H1 (cell line): ENCODE measurements around the gene VWA3B. TPM values are rescaled to one million over a fixed set of nuclear protein-coding genes. Genes with fewer than 3 reads are reported as not detected.

Experiments used
- CTCF ChIA-PET: fragments of 300-600 bp; sonication (Branson Sonifier 250); formaldehyde crosslinking; loops from one replicate; lab custom pipeline; 2021; ENCODE audit not compliant: partially characterized antibody; lab: Charles Lee
- POLR2A ChIA-PET: fragments of 300-600 bp; sonication (Branson Sonifier 250); formaldehyde crosslinking; loops from one replicate; lab custom pipeline; 2021; ENCODE audit warnings: inconsistent platforms; ENCODE audit not compliant: partially characterized antibody; lab: Charles Lee
- DNase-seq, 2 experiments: peaks; one replicate each; pipeline versions ENCODE4 v3.0.0 to v3.0.0-alpha.2; 2010 to 2022; ENCODE audit warnings: low spot score in 2 of 2, low read depth in 1 of 2, mixed read lengths in 1 of 2
- FAIRE-seq: peaks from 2 replicates; lab custom pipeline; 2011; peaks lifted over from hg19 to GRCh38; lab: Jason Lieb, UNC
- H2AFZ ChIP-seq: 2 replicates; pipeline ENCODE4 v1.8.1; 2012; ENCODE audit warnings: low read length, inconsistent platforms
- H2AK5ac ChIP-seq: 2 replicates; pipeline ENCODE4 v1.6.1; 2013; ENCODE audit warnings: low read depth, low read length
- H2BK120ac ChIP-seq: replicated peaks from 2 replicates; pipeline ENCODE3; 2013; ENCODE audit warnings: low read depth, low read length, inconsistent platforms
- H2BK12ac ChIP-seq: 2 replicates; pipeline ENCODE4 v1.6.1; 2013; ENCODE audit warnings: low read depth, low read length
- H2BK15ac ChIP-seq: 2 replicates; pipeline ENCODE4 v1.6.1; 2013; ENCODE audit warnings: low read length
- H2BK20ac ChIP-seq: 2 replicates; pipeline ENCODE4 v1.6.1; 2013; ENCODE audit warnings: low read length
- H2BK5ac ChIP-seq: 2 replicates; pipeline ENCODE4 v1.6.1; 2013; ENCODE audit warnings: low read depth, low read length
- H3K14ac ChIP-seq: 2 replicates; pipeline ENCODE4 v1.6.1; 2013; ENCODE audit warnings: inconsistent platforms; ENCODE audit not compliant: insufficient read length
- H3K18ac ChIP-seq: 2 replicates; pipeline ENCODE4 v1.6.1; 2013; ENCODE audit warnings: low read length; ENCODE audit errors: extremely low read depth
- H3K23ac ChIP-seq: 2 replicates; pipeline ENCODE4 v1.6.1; 2013; ENCODE audit warnings: inconsistent platforms; ENCODE audit not compliant: insufficient read length
- H3K23me2 ChIP-seq: 2 replicates; pipeline ENCODE4 v1.6.1; 2013; ENCODE audit warnings: low read depth, low read length
- H3K27ac ChIP-seq: 2 replicates; pipeline ENCODE4 v1.6.1; 2011; ENCODE audit warnings: low read depth, low read length, inconsistent platforms
- H3K27me3 ChIP-seq, 4 experiments: replicated peaks in 1 of 4; 1 replicate in 1 of 4; 2 replicates in 3 of 4; pipeline versions ENCODE4 v1.6.1 to v1.8.1; 2011 to 2013; ENCODE audit warnings: low read length in 3 of 4, mild to moderate bottlenecking in 3 of 4, inconsistent platforms in 2 of 4, mixed read lengths in 2 of 4, moderate library complexity in 1 of 4; ENCODE audit not compliant: control insufficient read depth in 3 of 4, insufficient read depth in 3 of 4; ENCODE audit errors: extremely low read depth in 1 of 4
- H3K36me3 ChIP-seq, 4 experiments: 2 replicates each; pipeline versions ENCODE4 v1.6.1 to v1.8.1; 2011 to 2013; ENCODE audit warnings: mild to moderate bottlenecking in 4 of 4, low read length in 3 of 4, moderate library complexity in 2 of 4, control low read depth in 1 of 4, inconsistent platforms in 1 of 4; ENCODE audit not compliant: insufficient read depth in 4 of 4, control insufficient read depth in 2 of 4
- H3K4ac ChIP-seq: replicated peaks from 2 replicates; pipeline ENCODE3; 2013; ENCODE audit warnings: low read length, low read depth, mixed read lengths, inconsistent platforms; ENCODE audit not compliant: insufficient read length
- H3K4me1 ChIP-seq, 4 experiments: replicated peaks in 1 of 4; 1 replicate in 1 of 4; 2 replicates in 3 of 4; pipeline versions ENCODE4 v1.6.1 to v1.8.1; 2011 to 2013; ENCODE audit warnings: low read length in 3 of 4, inconsistent platforms in 2 of 4, mixed read lengths in 1 of 4; ENCODE audit not compliant: insufficient read depth in 4 of 4, control insufficient read depth in 3 of 4
- H3K4me2 ChIP-seq, 2 experiments: 2 replicates each; pipeline versions ENCODE4 v1.6.1 to v1.8.1; 2011 to 2013; ENCODE audit warnings: low read depth in 2 of 2, low read length in 2 of 2, control low read depth in 1 of 2, inconsistent platforms in 1 of 2, mild to moderate bottlenecking in 1 of 2; ENCODE audit not compliant: insufficient read depth in 1 of 2
- H3K4me3 ChIP-seq, 4 experiments: fragments of 200-600, 300-600 bp in 1 of 4; sonication (generic), shearing (Covaris generic), sonication (Bioruptor Twin) in 1 of 4; 2 replicates each; pipeline versions ENCODE4 v1.5.1 to v1.8.1; 2011 to 2016; ENCODE audit warnings: low read length in 4 of 4, low read depth in 3 of 4, control low read depth in 2 of 4, inconsistent platforms in 2 of 4, mild to moderate bottlenecking in 2 of 4, mixed read lengths in 1 of 4, moderate library complexity in 1 of 4; ENCODE audit not compliant: insufficient read depth in 2 of 4; ENCODE audit errors: extremely low read depth in 1 of 4
- H3K56ac ChIP-seq: replicated peaks from 2 replicates; pipeline ENCODE3; 2013; ENCODE audit warnings: low read depth, mild to moderate bottlenecking, mixed read lengths, low read length, inconsistent platforms; ENCODE audit not compliant: insufficient read length
- H3K79me1 ChIP-seq: 2 replicates; pipeline ENCODE4 v1.6.1; 2013; ENCODE audit warnings: low read depth, low read length, control low read depth
- H3K79me2 ChIP-seq, 2 experiments: 2 replicates each; pipeline versions ENCODE4 v1.6.1 to v1.8.1; 2012 to 2013; ENCODE audit warnings: low read length in 2 of 2, mild to moderate bottlenecking in 2 of 2, inconsistent platforms in 1 of 2; ENCODE audit not compliant: insufficient read depth in 2 of 2, control insufficient read depth in 1 of 2
- H3K9ac ChIP-seq, 4 experiments: replicated peaks in 1 of 4; 1 replicate in 1 of 4; 2 replicates in 3 of 4; pipeline versions ENCODE4 v1.6.1 to v1.8.1; 2011 to 2013; ENCODE audit warnings: low read depth in 3 of 4, low read length in 3 of 4, control low read depth in 2 of 4, mild to moderate bottlenecking in 2 of 4, moderate library complexity in 2 of 4, inconsistent platforms in 1 of 4; ENCODE audit errors: extremely low read depth in 1 of 4
- H3K9me3 ChIP-seq, 2 experiments: 2 replicates each; pipeline versions ENCODE4 v1.6.1 to v1.8.1; 2012 to 2013; ENCODE audit warnings: mild to moderate bottlenecking in 2 of 2, moderate library complexity in 2 of 2, control low read depth in 1 of 2, inconsistent platforms in 1 of 2, low read depth in 1 of 2, low read length in 1 of 2, mixed read lengths in 1 of 2; ENCODE audit not compliant: insufficient read depth in 2 of 2
- H4K20me1 ChIP-seq, 2 experiments: replicated peaks in 1 of 2; 2 replicates each; pipeline versions ENCODE3 to v1.8.1; 2011 to 2013; ENCODE audit warnings: inconsistent platforms in 2 of 2, low read length in 2 of 2, mild to moderate bottlenecking in 1 of 2; ENCODE audit not compliant: insufficient read depth in 2 of 2, control insufficient read depth in 1 of 2
- H4K5ac ChIP-seq: 2 replicates; pipeline ENCODE4 v1.6.1; 2013; ENCODE audit warnings: low read length, low read depth, mixed read lengths, inconsistent platforms; ENCODE audit not compliant: insufficient read length
- H4K8ac ChIP-seq: 2 replicates; pipeline ENCODE4 v1.8.0; 2013; ENCODE audit warnings: mild to moderate bottlenecking, moderate library complexity, low read length, inconsistent platforms; ENCODE audit not compliant: insufficient read depth; ENCODE audit errors: extremely low read depth
- H4K91ac ChIP-seq: replicated peaks from 2 replicates; pipeline ENCODE3; 2013; ENCODE audit warnings: low read length, mixed read lengths, inconsistent platforms; ENCODE audit not compliant: insufficient read length
- BACH1 ChIP-seq: IDR thresholded peaks from 2 replicates; pipeline ENCODE4 v1.6.1; 2012; ENCODE audit warnings: low read length, improper control_type of control experiment
- CBX5 ChIP-seq: fragments of 300-800, 300-1000 bp; sonication (generic); IDR thresholded peaks from 2 replicates; pipeline ENCODE4 v1.7.1; 2016; ENCODE audit warnings: antibody characterized with exemption, low read length, low read depth
- CBX8 ChIP-seq: fragments of 300-800, 300-1000 bp; sonication (generic); IDR thresholded peaks from 2 replicates; pipeline ENCODE4 v1.7.1; 2016; ENCODE audit warnings: low read depth, low read length, borderline replicate concordance
- EP300 ChIP-seq, 2 experiments: IDR thresholded peaks; 1 replicate in 1 of 2; 2 replicates in 1 of 2; pipeline ENCODE4 v1.6.1; 2011 to 2012; ENCODE audit warnings: low read depth in 2 of 2, low read length in 2 of 2, mild to moderate bottlenecking in 2 of 2, borderline replicate concordance in 1 of 2, inconsistent platforms in 1 of 2, moderate library complexity in 1 of 2
- NANOG ChIP-seq: IDR thresholded peaks from 2 replicates; pipeline ENCODE4 v1.6.1; 2011; ENCODE audit warnings: low read length, low read depth, mild to moderate bottlenecking, inconsistent platforms; ENCODE audit not compliant: insufficient read depth, poor library complexity, severe bottlenecking
- POU5F1 ChIP-seq: IDR thresholded peaks from 2 replicates; pipeline ENCODE4 v1.6.1; 2011; ENCODE audit warnings: low read depth, mild to moderate bottlenecking, low read length, moderate library complexity
- RNF2 ChIP-seq: fragments of 200-900, 300-1000 bp; sonication (generic); IDR thresholded peaks from 2 replicates; pipeline ENCODE4 v1.7.1; 2016; ENCODE audit warnings: borderline replicate concordance, low read depth, mild to moderate bottlenecking, antibody characterized with exemption, low read length; ENCODE audit not compliant: poor library complexity, severe bottlenecking; ENCODE audit errors: missing control alignments
- RXRA ChIP-seq: IDR thresholded peaks from 2 replicates; pipeline ENCODE4 v1.6.1; 2011; ENCODE audit warnings: low read depth, mild to moderate bottlenecking, low read length, moderate library complexity; ENCODE audit not compliant: insufficient read depth
- TBP ChIP-seq: IDR thresholded peaks from 2 replicates; pipeline ENCODE4 v1.6.1; 2011; ENCODE audit warnings: low read depth, low read length, improper control_type of control experiment
- TEAD4 ChIP-seq: IDR thresholded peaks from 2 replicates; pipeline ENCODE4 v1.6.1; 2012; ENCODE audit warnings: low read depth, low read length, inconsistent platforms, mixed read lengths
- WGBS, 2 experiments: shearing (Covaris generic) in 1 of 2; methylation state at CpG; one replicate each; pipeline versions ENCODE4 v1.1.6 to v1.1.7; 2013 to 2015; ENCODE audit warnings: low lambda C conversion rate in 2 of 2, mixed read lengths in 2 of 2, inconsistent platforms in 1 of 2, low coverage in 1 of 2, missing lambda C conversion rate in 1 of 2; ENCODE audit not compliant: insufficient replicate concordance in 2 of 2, insufficient coverage in 1 of 2, insufficient read length in 1 of 2; ENCODE audit errors: extremely low coverage in 1 of 2, missing lambda C conversion rate in 1 of 2; 5-methylcytosine and 5-hydroxymethylcytosine counted together
- polyA plus RNA-seq, 7 experiments: library from polyadenylated mRNA; depleted of rRNA in 3 of 7; stranded (reverse) in 5 of 7; unstranded in 2 of 7; fragments of >200 nt in 5 of 7; fragments of 200-250 nt in 2 of 7; gene quantifications; 1 replicate in 5 of 7; 2 replicates in 1 of 7; 4 replicates in 1 of 7; pipeline versions ENCODE4 v1.2.1 to v1.2.3, GENCODE V29; 2011 to 2013; ENCODE audit warnings: missing spikeins in 2 of 7, mixed read lengths in 2 of 7
- total RNA-seq: library from RNA; stranded (reverse); fragmentation: NEBNext Ultra II Directional; extraction: Animal tissue kit (Norgen Biotek cat#: 25700); gene quantifications from 2 replicates; pipeline ENCODE4 v1.2.1, GENCODE V29; 2021
- TF ChIP-seq, protein P1 (sequence below): IDR thresholded peaks from 2 replicates; pipeline ENCODE4 v1.6.1; 2011; ENCODE audit warnings: low read length, improper control_type of control experiment
- TF ChIP-seq, protein P2 (sequence below): IDR thresholded peaks from 2 replicates; pipeline ENCODE4 v1.6.1; 2011; ENCODE audit warnings: low read depth, mild to moderate bottlenecking, low read length; ENCODE audit not compliant: insufficient read depth

The VWA3B gene
- total and polyA plus RNA-seq, 2 of the 8 experiments (the other 6 are each of a cell fraction or from before 2014, with no cell fraction given), result not detected

DNA sequence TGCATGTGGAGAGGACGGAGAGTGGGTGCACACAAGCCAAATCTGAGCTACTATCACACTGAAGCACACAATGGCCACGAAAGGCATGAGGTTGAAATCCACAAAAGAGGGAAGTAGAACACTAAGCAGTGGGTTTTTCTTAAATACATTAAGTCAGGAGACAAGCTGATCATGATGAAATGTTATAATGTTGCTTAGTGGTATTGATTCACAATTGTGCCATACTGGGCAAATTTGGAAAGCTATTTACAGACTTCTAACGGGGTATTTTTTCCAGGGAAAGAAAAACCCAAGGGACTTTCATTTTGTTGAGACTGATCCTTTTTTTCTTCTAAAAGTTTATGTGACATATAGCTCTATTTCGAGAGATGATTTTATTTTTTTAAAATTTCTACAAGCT is 158.5 kb downstream of the VWA3B start:
- Histone ChIP-seq H3K56ac (no peak overlapping the region), H3K4me3 (no peak overlapping the region), H3K9me3 (peaks cover 0 to 6% of the 10 kb centered on the region in 2 experiments; a peak in 1 of 4 replicates), H2AK5ac (no peak overlapping the region), H2BK120ac (no peak overlapping the region), H3K23me2 (no peaks in the 10 kb centered on the region), H2BK5ac (no peak overlapping the region), H3K4ac (no peak overlapping the region), H3K36me3 (no peaks in the 10 kb centered on the region), H3K79me2 (no peaks in the 10 kb centered on the region), H4K5ac (no peak overlapping the region), H4K8ac (no peak overlapping the region), H4K91ac (no peak overlapping the region), H2BK20ac (no peak overlapping the region), H4K20me1 (no peaks in the 10 kb centered on the region), H3K79me1 (no peaks in the 10 kb centered on the region), H2BK12ac (no peak overlapping the region), H3K27ac (no peak overlapping the region), H2AFZ (no peak overlapping the region), H3K18ac (no peak overlapping the region), H3K23ac (no peak overlapping the region), H2BK15ac (no peak overlapping the region), H3K14ac (no peak overlapping the region), H3K4me1 (no peaks in the 10 kb centered on the region), H3K9ac (no peak overlapping the region), H3K27me3 (no peaks in the 10 kb centered on the region), H3K4me2 (no peak overlapping the region)
- CTCF ChIA-PET, result interaction anchor here (0.9 kb wide), 1 partner anchor 23 kb away, joined by 3 read pairs; no protein-coding TSS in a partner anchor
- POLR2A ChIA-PET, result no interaction called here
- no peak for DNase-seq
- no peak for FAIRE-seq
- WGBS, 2 experiments, result 87% methylated on average over 4 of the region's 4 CpGs; no CpG with 5 or more reads in 1 of the 2 experiments
- TF ChIP-seq TEAD4 (no peak), BACH1 (no peak), NANOG (no peak), TBP (no peak), RXRA (no peak), EP300 (IDR thresholded peaks at IDR 0.05; ENCODE audit: borderline replicate concordance in 1 of 2, low read depth in 2 of 2, low read length in 2 of 2) (no peak), RNF2 (no peak), CBX5 (no peak), CBX8 (no peak), POU5F1 (no peak)
- TF ChIP-seq, protein P1, sequence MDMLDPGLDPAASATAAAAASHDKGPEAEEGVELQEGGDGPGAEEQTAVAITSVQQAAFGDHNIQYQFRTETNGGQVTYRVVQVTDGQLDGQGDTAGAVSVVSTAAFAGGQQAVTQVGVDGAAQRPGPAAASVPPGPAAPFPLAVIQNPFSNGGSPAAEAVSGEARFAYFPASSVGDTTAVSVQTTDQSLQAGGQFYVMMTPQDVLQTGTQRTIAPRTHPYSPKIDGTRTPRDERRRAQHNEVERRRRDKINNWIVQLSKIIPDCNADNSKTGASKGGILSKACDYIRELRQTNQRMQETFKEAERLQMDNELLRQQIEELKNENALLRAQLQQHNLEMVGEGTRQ, result no peak
- TF ChIP-seq, protein P2, sequence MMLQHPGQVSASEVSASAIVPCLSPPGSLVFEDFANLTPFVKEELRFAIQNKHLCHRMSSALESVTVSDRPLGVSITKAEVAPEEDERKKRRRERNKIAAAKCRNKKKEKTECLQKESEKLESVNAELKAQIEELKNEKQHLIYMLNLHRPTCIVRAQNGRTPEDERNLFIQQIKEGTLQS, result no peak
